GM19025 (cell line): Measurements from ENCODE around the gene FGGY.

ENCODE experiments used
- ATAC-seq: cut with Tn5 transposase; IDR thresholded peaks from one replicate; pipeline ENCODE4 v1.9.1; 2021; ENCODE audit warnings: mild to moderate bottlenecking, low read depth, moderate library complexity; ENCODE audit not compliant: unreplicated experiment

FGGY gene

DNA sequence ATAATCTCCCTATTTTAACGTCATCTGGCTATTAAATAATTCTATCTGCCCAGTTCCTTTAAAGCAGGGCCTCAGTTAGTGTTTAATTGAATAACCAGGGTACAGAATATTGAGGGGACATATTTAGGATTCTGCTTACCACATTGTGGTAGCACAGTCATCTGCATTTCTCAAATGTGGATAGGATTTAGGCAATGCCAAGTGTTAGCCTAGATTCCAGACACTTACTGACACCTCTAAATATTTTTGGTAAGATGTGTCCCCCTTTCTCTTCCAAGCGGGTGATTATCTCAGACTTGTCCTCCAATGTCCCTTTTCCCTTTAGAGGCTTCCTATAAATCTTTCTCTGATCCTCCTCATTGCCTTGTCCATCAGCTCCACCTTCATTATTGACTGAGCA, 357.1 kb downstream of the FGGY start:
- no peak for ATAC-seq

DNA sequence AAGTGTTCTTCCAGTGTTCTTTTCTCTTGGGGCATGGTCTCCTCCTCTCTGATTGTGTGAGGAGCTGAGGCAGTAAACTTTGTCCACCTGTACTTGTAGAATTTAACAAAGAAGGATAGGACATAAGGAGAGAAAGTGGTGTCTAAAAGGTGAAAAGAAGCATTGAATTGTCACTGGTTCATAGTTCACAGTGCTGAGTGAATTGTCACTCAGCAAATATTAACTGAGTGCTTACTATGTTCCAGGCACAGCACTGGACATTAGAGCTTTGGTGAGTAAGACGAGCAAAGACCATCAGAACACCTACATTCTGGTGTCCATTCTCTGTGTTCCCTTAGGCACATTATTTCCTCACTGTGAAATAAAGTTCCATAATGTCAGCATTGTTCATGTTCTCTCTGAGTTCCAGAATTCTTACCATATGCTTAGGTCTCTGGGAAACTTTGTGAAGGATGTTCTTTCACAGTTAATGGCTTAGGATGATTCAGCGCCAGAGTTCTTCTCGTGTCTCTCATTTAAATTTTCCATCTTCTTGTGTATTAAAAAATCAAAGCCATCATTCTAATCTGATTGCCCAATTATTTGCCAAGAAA, 361.1 kb downstream of the FGGY start:
- no peak for ATAC-seq

DNA sequence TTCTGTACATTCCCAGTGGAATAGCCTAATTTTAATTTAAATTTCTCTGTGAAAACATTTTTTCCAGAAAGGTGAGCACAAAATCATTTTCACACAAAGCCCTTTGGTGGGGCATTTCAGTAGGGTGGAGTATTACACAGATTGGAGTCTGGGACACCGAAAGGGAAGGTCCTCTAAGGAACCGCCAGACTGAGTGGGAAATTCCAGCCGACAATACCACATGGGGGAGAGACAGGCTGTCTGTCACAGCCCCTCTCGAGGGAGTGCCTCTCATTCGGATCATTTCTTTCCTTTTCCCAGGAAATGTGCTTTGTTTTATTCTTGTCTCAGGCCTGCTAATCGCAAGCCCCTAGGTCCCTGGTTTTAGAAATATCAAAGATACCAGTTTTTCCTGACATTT, 367.3 kb downstream of the FGGY start:
- ATAC-seq, result no peak

DNA sequence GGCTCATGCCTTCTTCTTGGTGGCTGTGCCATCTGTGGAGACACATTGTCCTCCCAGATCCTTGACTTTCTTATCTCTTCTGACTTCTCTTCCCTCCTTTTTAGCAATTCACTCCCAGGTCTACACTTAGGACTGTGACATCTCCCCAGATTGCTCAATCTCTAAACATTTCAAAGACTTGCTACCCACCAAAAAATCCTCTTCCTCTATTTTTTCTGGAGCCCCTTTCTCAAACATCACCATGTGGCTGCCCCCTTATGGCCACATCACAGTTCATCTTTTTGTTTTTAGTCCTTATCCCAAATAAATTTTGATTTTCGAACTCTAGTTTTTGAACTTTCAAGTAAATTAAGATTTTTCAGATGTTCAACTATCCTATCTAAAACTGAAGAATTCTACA, 369.2 kb downstream of the FGGY start:
- no peak for ATAC-seq

DNA sequence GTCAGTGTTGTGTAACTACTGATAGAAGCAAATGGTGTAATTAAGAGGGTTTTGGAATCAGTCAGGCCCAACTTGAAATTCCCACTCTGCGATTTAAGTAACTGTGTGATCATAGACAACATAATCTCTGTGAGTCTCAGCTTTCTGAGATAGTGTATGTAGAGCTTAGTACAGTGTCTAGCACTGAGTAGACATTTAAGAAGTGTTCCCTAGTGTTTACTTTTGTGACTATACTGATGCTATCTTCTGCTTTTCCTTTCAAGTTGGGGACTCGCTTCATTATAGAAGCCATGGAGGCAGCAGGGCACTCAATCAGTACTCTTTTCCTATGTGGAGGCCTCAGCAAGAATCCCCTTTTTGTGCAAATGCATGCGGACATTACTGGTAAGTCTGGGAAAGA, 370.1 kb downstream of the FGGY start:
- no peak for ATAC-seq

DNA sequence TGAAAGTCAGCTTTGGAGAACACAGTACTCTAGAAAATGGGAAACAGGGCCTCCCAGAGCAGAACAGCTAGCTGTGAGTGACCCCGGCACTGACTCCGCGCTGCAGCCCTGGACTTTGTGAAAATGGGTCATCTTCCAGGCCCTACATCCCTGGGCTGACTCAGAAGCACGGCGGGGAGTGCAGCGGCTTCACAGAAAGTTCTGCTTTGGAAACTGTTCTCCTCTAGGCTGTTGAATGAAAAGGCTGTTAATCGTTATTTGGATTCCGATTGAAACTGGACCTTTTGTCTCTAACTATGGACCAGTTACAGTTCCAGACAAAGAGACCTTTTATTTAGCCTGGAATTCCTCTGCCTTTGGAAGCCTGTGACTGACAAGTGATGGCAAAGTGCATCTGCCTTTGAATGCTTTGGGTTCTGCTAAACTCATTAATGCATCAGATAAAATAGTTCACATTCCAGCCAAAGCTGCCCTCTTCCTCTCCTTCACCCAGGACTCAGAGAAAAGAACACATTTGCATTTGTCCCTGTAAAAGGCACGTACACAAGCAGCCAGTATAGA, 372.9 kb downstream of the FGGY start:
- ATAC-seq, result no peak

DNA sequence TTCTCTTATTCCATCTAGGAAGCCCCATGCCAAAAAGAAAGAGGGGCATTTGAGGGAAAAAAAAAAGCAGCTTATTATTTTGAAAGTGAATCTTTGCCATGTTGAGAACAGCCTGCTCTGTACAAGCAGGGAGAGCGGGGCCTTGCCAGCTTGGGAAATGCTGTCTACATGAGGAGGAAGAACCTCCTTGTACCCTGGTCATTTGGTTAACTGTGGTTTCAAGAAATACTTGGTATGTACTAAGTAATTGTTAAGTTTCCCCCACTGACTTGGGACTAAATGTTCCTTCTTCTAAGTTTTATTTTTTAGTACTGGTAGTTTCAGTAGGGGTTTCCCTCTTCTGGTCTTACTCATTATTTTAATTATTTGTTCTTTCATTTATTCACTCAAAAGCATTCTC, 373.8 kb downstream of the FGGY start:
- ATAC-seq, result no peak

DNA sequence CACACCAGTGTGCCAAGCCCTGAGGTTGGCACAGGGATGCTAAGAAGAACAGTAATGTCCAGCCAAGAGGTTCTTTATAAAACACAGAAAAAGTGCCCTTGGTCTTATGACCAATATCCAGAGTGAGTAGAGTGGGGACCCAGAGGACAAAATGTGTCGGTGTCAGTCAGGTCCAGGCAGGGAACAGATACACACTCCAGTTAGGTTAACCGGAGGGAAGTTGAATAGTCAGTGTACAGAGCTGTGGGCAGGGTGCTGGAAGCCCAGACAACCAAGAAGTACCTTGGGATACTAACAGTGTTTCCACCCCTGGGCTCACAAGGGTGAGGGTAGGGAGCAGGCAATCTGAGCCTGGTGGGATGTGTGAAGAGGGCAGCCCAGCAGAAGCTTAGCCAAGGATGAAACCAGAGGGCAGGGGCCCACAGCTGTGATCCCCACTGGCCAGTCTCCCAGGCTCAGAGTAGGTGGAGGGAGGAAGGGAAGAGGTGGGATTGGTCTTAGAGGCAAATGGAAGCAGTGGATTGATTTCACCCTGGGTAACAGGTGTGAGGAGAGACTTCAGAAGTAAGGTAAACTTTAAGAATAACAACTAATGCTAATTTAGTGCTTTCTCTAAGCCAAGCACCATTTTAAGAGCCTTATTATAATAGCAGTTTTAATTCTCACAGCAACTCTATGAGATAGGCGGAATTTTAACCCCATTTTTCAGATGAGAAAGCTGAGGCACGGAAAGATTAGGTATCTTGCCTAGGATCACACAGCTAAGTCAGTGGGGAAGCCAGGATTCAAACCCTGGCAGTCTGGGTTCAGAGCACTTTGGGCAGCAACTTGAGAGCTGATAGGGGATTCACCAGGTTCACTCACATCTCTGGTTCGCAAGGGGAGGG, 374.4 kb downstream of the FGGY start:
- no peak for ATAC-seq

DNA sequence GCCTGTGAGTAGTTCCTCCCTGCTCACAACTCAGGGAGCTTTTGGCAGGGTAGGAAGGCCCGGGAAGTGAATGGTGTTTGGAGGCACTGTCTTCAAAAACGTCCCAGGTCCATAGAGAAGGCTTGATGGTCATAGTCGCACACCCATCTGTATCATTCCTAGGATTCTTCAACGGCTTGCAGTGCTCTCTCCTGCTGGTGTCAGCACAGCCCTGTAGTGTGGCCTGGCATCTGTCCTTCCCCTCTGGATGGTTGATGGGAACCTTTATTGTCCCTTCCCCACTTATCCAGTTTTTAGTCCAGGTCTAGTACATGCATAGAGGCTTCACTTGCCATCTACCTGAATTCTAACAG, 375.0 kb downstream of the FGGY start:
- ATAC-seq, result no peak

DNA sequence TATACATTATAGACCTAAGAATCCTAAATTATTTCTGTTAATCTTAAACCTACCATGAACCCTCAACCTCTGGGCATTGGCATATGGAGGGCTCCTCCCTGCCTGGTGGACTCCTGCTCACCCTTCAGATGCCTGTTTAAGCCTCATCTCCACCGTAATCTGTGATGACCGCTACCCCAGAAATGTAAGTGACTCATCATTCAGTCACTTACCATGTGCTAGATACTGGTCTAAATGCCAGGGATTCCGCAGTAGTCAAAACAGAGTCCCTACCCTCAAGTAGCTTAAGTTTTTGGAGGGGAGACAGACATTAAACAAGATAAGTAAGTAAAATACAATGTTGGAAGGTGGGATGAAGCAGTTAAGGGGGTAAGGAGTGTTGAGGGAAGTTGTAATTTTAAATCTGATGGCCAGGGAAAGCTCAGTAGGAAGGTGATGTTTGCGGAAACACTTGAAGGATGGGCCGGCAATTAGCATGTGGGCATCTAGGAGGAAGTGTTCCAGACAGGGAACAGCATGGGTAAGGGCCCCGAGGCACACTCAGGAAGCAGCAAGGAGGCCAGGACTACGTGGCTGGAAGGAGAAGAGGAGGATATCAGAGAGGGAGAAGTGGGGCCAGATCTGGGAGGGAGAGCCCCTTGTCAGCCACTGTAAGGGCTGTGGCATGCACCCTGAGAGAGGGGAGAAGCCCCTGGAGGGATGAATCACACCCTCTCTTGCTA, 376.1 kb downstream of the FGGY start:
- no peak for ATAC-seq

DNA sequence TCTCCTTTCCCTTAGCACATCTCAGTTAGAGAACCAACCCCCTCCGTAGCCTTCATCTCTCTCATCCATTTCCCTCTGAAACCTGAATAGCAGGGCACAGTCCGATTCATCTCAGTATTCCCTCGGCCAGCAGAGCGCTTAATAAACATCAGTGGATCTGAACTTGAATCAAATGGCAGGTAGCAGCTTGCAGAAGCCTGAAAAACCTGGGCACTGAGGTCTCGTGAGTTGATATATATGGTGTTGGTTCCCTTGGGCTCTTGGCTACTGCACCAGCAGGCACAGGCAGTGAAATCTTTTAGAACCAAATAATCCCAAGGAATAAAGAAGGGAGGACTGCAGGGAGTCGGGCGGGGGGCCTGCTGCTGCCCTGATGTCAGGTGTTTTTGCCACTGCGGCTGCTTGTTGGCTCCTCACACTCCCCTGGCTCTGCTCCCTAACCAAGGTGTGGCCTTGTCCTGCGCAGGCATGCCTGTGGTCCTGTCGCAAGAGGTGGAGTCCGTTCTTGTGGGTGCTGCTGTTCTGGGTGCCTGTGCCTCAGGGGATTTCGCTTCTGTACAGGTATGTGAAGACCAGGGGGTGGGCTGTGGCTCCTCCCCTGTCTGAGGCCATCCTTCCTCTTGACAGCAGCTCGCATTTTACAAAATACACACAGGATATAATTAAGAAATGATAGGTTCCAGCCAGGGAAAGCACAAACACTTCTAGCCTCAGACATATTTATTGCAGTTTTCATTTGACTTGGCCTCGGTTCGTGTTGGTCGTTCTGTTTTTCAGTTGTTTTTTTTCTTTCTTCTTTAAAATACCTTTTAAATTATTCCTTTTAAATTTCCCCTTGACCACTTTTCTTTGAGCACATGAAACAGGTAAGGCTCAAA, 376.9 kb downstream of the FGGY start:
- no peak for ATAC-seq

DNA sequence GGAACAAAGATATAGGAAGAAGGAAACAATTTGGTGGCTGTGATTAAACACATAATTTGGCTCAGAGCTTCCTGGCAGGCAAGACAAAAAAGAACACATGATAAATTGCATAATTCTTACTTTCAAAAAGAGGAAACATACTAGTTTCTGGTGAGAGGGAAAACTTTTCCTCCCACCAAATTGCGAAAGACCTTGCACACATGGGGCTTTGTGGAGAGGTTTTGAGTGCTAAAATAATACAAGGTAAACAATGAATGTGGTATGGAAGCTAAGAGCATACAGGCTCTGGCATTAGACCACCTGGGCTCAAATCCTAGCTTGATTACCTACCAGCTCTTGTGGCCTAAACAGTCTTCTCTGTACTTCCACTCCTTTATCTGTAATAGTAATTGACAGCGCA, 377.7 kb downstream of the FGGY start:
- no peak for ATAC-seq

DNA sequence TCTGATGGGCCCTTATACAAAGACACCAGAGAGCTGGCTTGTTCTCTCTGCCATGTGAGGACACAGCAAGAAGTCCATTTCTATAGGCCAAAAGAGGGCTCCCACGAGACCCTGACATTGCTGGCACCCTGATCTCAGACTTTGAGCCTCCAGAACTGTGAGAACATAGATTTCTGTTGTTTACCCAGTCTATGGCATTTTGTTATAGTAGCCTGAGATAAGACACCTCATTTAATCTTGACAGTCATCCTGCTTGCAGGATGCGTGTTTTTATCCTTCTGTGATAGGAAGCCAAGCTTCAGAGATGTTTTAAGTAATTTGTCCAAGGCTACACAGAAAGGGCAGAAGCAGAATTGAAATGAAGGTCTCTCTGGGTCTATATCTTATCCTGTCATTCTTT, 379.0 kb downstream of the FGGY start:
- ATAC-seq, result no peak

DNA sequence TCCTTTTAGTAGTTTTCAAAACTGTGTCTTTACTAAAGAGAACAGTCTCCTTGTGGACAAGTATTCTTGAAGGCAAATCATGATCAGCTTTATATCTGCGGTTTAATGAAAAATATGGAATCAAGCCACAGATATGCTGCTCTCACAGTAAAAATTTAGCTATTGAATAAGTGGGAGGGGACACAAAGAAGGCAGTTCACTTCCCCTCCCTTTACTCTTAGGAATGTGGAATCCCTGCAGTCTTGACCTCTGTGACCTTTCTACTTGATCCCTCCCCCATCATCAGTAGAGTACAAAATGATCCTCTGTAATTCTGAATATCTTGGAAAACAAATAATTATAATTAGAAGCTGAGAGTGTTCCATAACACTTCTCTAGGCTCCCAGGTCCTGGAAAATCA, 381.1 kb downstream of the FGGY start:
- ATAC-seq, result no peak

DNA sequence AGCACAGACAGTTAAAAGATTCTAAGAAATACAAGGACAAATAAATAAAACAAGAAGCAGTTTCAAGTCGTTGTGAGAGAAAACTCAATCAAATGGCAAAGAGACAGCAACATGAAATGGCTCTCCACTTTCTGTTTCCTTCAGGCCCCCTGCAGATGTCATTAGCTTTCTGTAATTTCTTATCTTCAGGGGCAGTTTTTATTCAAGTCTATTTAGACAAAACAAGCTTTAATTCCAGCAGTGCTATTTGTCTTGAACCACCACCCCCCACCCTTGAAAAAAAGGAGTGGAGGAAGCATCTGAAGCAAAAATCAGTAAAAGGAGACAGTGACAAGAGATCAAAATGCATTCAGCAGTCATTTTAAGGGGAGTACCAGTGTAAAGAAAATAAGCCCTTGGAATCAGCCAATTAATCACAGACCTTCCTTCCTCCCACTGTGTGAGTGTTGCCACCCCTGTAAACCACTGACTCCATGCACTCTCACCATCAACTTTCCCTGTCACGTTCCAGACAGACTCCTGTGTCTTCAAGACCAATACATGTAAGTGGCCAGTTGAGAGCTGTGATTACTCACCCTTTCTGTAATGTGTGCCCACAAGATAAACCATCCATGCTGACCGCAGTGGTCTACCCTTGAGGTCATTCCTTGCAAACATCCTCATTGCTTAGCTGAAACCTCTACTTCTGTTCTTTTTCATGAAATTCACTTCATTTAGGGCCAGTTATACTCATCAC, 381.8 kb downstream of the FGGY start:
- ATAC-seq, result no peak

DNA sequence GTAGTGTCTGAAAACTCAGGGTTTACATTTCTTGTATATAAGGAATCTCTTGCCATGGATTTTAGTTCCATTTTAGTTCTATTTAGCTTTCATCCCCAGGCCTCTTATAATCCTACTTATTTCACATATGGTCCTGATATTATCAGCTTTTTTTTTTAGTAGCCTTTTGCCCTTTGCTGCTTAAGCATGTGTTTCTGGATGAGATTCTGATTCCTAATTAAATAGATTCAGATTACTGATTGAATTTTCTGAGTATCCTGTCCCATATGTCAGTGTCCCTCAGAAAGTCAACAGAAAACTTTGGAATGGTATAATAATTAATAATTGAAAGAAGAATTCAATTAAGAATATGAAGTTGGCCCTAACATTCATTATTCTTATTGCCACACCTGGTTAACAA, 383.1 kb downstream of the FGGY start:
- ATAC-seq, result no peak

DNA sequence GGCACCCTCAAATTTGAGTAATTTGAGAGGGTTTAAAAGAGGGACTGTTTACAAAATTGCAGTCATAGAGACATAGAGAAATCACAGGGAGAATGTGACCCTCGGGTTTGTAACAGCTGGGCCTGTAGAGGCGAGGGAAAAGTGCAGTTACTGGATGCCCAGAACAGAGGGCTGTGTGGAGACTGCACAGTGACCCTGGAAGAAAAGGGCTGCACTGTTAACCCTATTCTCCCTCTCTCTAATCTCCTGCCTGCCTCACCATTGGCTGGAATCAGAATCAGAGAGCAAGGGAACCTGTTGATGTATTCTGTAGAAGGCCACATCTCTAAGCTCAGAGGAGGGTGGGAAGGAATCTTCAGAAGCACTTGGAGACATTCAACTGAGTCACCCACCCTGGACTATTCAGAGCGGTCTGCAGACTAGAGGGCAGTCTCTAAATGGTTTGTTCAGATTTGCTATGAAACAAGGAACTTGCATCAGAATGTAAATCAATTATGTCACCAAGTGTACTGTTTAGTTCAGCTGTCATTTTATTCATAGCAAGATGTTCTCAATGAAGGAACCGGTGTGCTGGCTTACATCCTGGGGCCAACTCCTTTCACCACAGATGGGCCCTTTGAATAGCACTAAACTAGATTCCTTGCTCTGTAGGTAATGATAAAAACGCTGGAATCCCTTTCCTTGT, 385.6 kb downstream of the FGGY start:
- ATAC-seq, result no peak

DNA sequence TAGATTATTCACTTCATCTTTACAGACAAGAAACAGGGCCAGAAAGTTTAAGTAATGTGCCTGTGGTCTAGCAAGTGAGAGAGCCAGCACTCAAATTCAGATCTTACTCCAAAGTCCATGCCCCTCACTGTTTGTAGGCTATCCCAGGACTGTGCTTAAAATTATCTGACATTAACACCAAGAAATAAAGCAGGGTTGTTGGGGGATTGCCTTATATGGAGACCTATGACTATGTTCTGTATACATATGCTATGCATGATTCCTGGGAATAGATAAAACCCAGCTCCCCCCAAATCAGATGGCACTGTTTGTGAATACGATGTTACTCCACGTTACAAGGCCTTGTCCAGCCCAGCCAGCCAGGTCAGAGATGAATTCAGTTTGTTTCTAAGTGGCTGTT, 386.3 kb downstream of the FGGY start:
- no peak for ATAC-seq

DNA sequence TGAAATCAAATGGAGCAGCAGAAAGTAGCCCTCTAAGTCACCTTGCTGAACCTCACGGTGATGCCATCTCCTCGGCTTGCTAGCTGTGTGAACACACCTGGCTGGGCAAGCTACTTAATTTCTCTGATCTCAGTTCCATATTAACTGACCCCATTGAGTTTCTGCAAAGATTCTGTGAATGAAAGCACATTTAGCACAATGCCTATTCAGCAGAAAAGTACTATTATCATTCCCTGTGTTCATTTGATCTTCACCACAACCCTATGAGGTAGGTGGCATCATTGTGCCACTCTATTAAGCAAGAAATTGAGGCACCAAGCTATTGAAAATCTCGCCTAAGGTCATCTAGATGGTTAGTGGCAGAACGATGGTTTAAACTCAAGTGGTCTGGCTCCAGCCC, 387.8 kb downstream of the FGGY start:
- ATAC-seq, result no peak
